ENCODE results near the gene ANKRD65. TPM values are rescaled to one million over a fixed set of nuclear protein-coding genes. Genes with fewer than 3 reads are reported as not detected.

ANKRD65 gene
- total RNA-seq, 1 donor from 2014 or later: 0.64 TPM

DNA sequence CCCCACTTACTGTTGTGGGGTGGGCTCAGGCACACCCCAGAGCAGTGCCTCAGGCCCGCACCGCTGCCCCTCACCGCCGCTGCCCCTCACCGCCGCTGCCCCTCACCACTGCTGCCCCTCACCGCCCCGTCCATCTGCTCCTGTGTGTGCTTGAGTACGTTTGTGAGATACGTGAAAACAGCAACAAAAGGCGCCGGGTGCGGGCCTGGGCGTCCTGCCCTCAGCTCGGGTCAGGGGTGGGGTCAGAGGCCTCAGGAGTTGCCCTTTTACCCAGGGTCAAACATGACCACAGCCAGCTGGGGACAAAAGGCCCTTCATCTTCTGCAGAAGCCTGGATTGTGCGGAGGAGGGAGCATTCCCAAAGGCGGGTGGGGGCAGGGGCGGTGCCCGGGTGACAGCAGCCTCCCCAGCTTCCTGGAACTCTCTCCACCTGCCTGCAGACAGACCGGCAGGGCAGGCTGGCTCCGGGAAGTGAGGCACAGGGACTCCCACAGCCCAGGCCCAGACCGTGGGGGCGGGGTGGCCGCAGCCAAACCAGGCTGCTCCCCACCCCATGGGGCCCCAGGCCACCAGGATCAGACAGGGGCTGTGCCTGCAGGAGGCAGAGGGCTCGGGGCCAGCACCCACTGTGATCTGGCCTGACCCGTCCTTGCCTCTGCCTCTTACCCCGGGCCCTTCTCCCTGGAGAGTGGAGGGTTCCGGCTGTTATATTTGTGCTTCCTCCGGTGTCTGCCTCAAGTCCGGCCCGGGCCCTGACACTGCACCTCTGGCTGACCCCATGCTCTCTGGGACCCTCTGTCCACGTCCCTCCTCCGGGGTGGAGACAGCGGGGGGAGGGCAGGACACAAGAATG, 12.1 kb upstream of the ANKRD65 start:
- peaks cover 16% of the 10 kb centered on the region for H3K4me1 Mint-ChIP-seq (ENCODE audit: low read depth, unreplicated experiment)
- H3K36me3 ChIP-seq (ENCODE audit: insufficient read depth, low read length): no peaks in the 10 kb centered on the region
- peak overlapping the region; percentile 26 for H3K27ac Mint-ChIP-seq (ENCODE audit: unreplicated experiment)
- no peaks in the 10 kb centered on the region for H3K27me3 Mint-ChIP-seq (ENCODE audit: low read depth, unreplicated experiment)
- no peaks in the 10 kb centered on the region for H3K9me3 Mint-ChIP-seq (ENCODE audit: unreplicated experiment)
- no peaks in the 10 kb centered on the region for H3K36me3 Mint-ChIP-seq (ENCODE audit: low read depth, unreplicated experiment)
- H3K27ac ChIP-seq (ENCODE audit: low read depth, low read length): no peak overlapping the region
- no peak for TF ChIP-seq EZH2 (IDR thresholded peaks at IDR 0.05; ENCODE audit: insufficient read depth, low read length)
- TF ChIP-seq, protein P1, sequence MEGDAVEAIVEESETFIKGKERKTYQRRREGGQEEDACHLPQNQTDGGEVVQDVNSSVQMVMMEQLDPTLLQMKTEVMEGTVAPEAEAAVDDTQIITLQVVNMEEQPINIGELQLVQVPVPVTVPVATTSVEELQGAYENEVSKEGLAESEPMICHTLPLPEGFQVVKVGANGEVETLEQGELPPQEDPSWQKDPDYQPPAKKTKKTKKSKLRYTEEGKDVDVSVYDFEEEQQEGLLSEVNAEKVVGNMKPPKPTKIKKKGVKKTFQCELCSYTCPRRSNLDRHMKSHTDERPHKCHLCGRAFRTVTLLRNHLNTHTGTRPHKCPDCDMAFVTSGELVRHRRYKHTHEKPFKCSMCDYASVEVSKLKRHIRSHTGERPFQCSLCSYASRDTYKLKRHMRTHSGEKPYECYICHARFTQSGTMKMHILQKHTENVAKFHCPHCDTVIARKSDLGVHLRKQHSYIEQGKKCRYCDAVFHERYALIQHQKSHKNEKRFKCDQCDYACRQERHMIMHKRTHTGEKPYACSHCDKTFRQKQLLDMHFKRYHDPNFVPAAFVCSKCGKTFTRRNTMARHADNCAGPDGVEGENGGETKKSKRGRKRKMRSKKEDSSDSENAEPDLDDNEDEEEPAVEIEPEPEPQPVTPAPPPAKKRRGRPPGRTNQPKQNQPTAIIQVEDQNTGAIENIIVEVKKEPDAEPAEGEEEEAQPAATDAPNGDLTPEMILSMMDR (IDR thresholded peaks at IDR 0.05; ENCODE audit: insufficient read depth, low read depth, low read length): no peak
- no peaks in the 10 kb centered on the region for H3K79me2 ChIP-seq (ENCODE audit: insufficient read depth, low read length)
- peaks cover 6% of the 10 kb centered on the region for H4K20me1 ChIP-seq (ENCODE audit: insufficient read depth, low read length)
- peaks cover 35% of the 10 kb centered on the region for H3K4me1 ChIP-seq (ENCODE audit: insufficient read depth, low read length)
- H3K9ac ChIP-seq (ENCODE audit: low read length): peak overlapping the region; percentile 31
- no peak overlapping the region for H2AFZ ChIP-seq (ENCODE audit: low read depth, low read length)
- FAIRE-seq (no peak), DNase-seq (ENCODE audit: low read depth) (no peak)
- H3K4me3 Mint-ChIP-seq (ENCODE audit: unreplicated experiment): no peak overlapping the region
- H3K4me2 ChIP-seq (ENCODE audit: low read length): peak overlapping the region; percentile 85
- H3K4me3 ChIP-seq (ENCODE audit: insufficient read depth, low read depth, low read length): no peak overlapping the region
- no peaks in the 10 kb centered on the region for H3K27me3 ChIP-seq (ENCODE audit: insufficient read depth, low read length)
- H3K9me3 ChIP-seq (ENCODE audit: insufficient read depth, low read depth, low read length): no peaks in the 10 kb centered on the region

DNA sequence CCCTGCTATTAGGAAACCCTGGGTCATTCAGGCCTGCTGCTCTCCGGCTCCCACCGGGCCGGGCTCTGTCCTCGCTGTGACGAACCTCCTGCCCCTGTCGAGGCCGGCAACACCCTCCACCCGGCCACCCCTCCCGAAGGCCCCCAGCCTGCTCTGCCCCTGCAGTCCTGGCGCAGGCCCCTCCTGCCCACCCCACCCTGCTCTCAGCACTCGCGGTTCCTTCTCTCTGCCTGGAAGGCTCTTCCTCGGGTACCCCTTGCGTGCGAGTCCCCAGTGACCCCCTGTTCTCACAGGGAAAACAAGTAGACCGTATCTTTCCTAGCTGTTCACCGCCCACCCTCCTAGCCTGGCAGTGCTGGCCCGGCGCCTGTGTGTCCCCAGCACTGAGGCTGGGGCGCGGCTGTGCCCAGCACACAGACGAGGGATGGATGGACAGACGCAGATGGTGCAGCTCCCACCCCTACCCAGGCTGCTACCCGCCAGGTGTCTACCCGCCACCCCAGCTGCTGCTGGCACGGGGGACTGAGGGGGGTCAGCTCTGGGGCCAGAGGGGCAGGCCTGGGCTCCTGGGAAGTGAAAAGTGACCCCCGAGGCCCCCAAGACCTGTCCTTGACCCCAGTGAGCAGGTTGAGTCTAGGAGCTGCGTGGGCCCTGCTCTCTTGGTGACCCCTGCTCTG, 11.3 kb upstream of the ANKRD65 start:
- DNase-seq (ENCODE audit: low read depth): no peak
- no peaks in the 10 kb centered on the region for H3K9me3 Mint-ChIP-seq (ENCODE audit: unreplicated experiment)

More for the DNA sequence above, 11.3 kb upstream of the ANKRD65 start:
- H3K4me1 Mint-ChIP-seq (ENCODE audit: low read depth, unreplicated experiment): peaks cover 16% of the 10 kb centered on the region
- Histone ChIP-seq H3K27me3 (ENCODE audit: insufficient read depth, low read length) (no peaks in the 10 kb centered on the region), H3K9me3 (ENCODE audit: insufficient read depth, low read depth, low read length) (no peaks in the 10 kb centered on the region), H4K20me1 (ENCODE audit: insufficient read depth, low read length) (peaks cover 6% of the 10 kb centered on the region), H3K36me3 (ENCODE audit: insufficient read depth, low read length) (no peaks in the 10 kb centered on the region), H2AFZ (ENCODE audit: low read depth, low read length) (no peak overlapping the region), H3K4me3 (ENCODE audit: insufficient read depth, low read depth, low read length) (no peak overlapping the region), H3K79me2 (ENCODE audit: insufficient read depth, low read length) (no peaks in the 10 kb centered on the region), H3K27ac (ENCODE audit: low read depth, low read length) (no peak overlapping the region), H3K9ac (ENCODE audit: low read length) (no peak overlapping the region), H3K4me1 (ENCODE audit: insufficient read depth, low read length) (peaks cover 35% of the 10 kb centered on the region), H3K4me2 (ENCODE audit: low read length) (no peak overlapping the region)
- TF ChIP-seq, protein P1 (IDR thresholded peaks at IDR 0.05; ENCODE audit: insufficient read depth, low read depth, low read length): no peak
- TF ChIP-seq EZH2 (IDR thresholded peaks at IDR 0.05; ENCODE audit: insufficient read depth, low read length): no peak
- no peak overlapping the region for H3K4me3 Mint-ChIP-seq (ENCODE audit: unreplicated experiment)
- no peaks in the 10 kb centered on the region for H3K27me3 Mint-ChIP-seq (ENCODE audit: low read depth, unreplicated experiment)
- H3K27ac Mint-ChIP-seq (ENCODE audit: unreplicated experiment): peak overlapping the region; percentile 77
- no peak for FAIRE-seq
- no peaks in the 10 kb centered on the region for H3K36me3 Mint-ChIP-seq (ENCODE audit: low read depth, unreplicated experiment)

Measured in astrocyte (in vitro differentiated cells and primary cell).